GM19455 (cell line): ENCODE data around the gene STXBP4.
"Not testable (repeated sequence)": the region's sequence is repeated elsewhere in the genome, so short reads cannot be mapped to it uniquely, and the experiment has no call there.

Source experiments
- ATAC-seq: cut with Tn5 transposase; IDR thresholded peaks from one replicate; pipeline ENCODE4 v1.9.1; 2021; ENCODE audit not compliant: unreplicated experiment

Gene STXBP4

GRCh38 chr17:55038291-55038690, 69.7 kb downstream of the STXBP4 start:
- no peak for ATAC-seq

GRCh38 chr17:55040611-55041010, 72.0 kb downstream of the STXBP4 start:
- no peak for ATAC-seq

GRCh38 chr17:55053855-55054254, 85.3 kb downstream of the STXBP4 start:
- no peak for ATAC-seq

- no peak for ATAC-seq
These were observed 85.9 kb downstream of the STXBP4 start for GRCh38 chr17:55054429-55054828.

GRCh38 chr17:55056526-55056925, 88.0 kb downstream of the STXBP4 start:
- no peak for ATAC-seq

- ATAC-seq = no peak
These were observed 88.6 kb downstream of the STXBP4 start for GRCh38 chr17:55057184-55057583.

- no peak for ATAC-seq
These were observed 91.2 kb downstream of the STXBP4 start for GRCh38 chr17:55059724-55060123.

- ATAC-seq = no peak
These were observed 94.4 kb downstream of the STXBP4 start for GRCh38 chr17:55062921-55063320.

GRCh38 chr17:55063885-55064874, 95.6 kb downstream of the STXBP4 start:
- ATAC-seq = no peak

- ATAC-seq = no peak
These were observed 99.3 kb downstream of the STXBP4 start for GRCh38 chr17:55067697-55068439.

GRCh38 chr17:55068862-55069811, 100.6 kb downstream of the STXBP4 start:
- no peak for ATAC-seq

- ATAC-seq = no peak
These were observed 101.5 kb downstream of the STXBP4 start for GRCh38 chr17:55069983-55070529.

GRCh38 chr17:55072898-55073297, 104.3 kb downstream of the STXBP4 start:
- ATAC-seq = no peak

- ATAC-seq = not testable (repeated sequence)
These were observed 104.9 kb downstream of the STXBP4 start for GRCh38 chr17:55073467-55073866.

- ATAC-seq = no peak
These were observed 113.0 kb downstream of the STXBP4 start for GRCh38 chr17:55081559-55081958.

GRCh38 chr17:55086635-55087058, 118.1 kb downstream of the STXBP4 start:
- ATAC-seq = no peak

GRCh38 chr17:55089256-55089655, 120.7 kb downstream of the STXBP4 start:
- no peak for ATAC-seq

GRCh38 chr17:55090079-55090492, 121.5 kb downstream of the STXBP4 start:
- ATAC-seq = peak; percentile 99

- ATAC-seq = no peak
These were observed 124.8 kb downstream of the STXBP4 start for GRCh38 chr17:55093353-55093752.

GRCh38 chr17:55098765-55099164, 130.2 kb downstream of the STXBP4 start:
- ATAC-seq = no peak
